Measurements from ENCODE around the gene ZFP36L2.

ZFP36L2 gene

GRCh38 chr2:43258547-43259156 is 32.2 kb upstream of the ZFP36L2 start:
- no peak for TF ChIP-seq FOXP2 (optimal IDR thresholded peaks at IDR 0.05; ENCODE audit: borderline replicate concordance, extremely low read depth, extremely low read length, insufficient read depth)
- TF ChIP-seq, protein P1, sequence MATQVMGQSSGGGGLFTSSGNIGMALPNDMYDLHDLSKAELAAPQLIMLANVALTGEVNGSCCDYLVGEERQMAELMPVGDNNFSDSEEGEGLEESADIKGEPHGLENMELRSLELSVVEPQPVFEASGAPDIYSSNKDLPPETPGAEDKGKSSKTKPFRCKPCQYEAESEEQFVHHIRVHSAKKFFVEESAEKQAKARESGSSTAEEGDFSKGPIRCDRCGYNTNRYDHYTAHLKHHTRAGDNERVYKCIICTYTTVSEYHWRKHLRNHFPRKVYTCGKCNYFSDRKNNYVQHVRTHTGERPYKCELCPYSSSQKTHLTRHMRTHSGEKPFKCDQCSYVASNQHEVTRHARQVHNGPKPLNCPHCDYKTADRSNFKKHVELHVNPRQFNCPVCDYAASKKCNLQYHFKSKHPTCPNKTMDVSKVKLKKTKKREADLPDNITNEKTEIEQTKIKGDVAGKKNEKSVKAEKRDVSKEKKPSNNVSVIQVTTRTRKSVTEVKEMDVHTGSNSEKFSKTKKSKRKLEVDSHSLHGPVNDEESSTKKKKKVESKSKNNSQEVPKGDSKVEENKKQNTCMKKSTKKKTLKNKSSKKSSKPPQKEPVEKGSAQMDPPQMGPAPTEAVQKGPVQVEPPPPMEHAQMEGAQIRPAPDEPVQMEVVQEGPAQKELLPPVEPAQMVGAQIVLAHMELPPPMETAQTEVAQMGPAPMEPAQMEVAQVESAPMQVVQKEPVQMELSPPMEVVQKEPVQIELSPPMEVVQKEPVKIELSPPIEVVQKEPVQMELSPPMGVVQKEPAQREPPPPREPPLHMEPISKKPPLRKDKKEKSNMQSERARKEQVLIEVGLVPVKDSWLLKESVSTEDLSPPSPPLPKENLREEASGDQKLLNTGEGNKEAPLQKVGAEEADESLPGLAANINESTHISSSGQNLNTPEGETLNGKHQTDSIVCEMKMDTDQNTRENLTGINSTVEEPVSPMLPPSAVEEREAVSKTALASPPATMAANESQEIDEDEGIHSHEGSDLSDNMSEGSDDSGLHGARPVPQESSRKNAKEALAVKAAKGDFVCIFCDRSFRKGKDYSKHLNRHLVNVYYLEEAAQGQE (IDR thresholded peaks at IDR 0.05; ENCODE audit: insufficient read depth in 1 of 2, low read depth in 2 of 2, low read length in 2 of 2) = no peak
- no peak for TF ChIP-seq SIN3A (IDR thresholded peaks at IDR 0.05; ENCODE audit: borderline replicate concordance, insufficient read depth, low read length)
- no peak for TF ChIP-seq POLR2AphosphoS5 (IDR thresholded peaks at IDR 0.05; ENCODE audit: low read depth, low read length)
- TF ChIP-seq TAF1 (IDR thresholded peaks at IDR 0.05; ENCODE audit: borderline replicate concordance, insufficient read depth, low read length) = no peak

DNA sequence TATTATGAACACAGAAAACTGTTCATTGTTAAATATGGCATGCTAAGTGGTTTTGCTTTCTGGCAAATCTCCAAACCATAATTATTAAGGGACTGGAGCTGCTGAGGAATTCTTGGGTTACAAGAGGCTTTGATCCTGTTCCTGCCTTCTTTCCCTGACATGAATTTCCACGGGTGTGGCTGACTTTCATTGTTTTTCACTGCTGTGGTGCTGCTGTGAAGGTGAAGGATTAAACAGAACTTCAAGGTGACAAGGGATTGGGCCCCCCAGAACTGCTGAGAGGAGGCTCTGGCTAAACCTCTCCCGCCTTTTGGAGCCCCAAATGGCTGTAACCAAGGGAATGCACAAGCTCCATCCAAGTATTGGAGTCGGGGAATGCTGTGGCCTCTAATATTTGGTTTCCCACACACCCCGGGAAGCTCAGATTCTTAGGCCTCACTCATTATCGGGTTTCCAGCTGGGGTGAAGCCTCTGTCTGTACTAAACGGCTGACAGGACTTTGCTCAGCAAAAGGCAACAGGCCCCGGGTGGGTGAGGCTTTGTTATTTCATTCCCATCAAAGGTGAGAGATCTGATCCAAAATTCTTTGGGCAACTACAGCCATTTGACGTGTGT is 29.0 kb upstream of the ZFP36L2 start:
- TF ChIP-seq FOXP2 (optimal IDR thresholded peaks at IDR 0.05; ENCODE audit: borderline replicate concordance, extremely low read depth, extremely low read length, insufficient read depth) = no peak
- TF ChIP-seq TAF1 (IDR thresholded peaks at IDR 0.05; ENCODE audit: borderline replicate concordance, insufficient read depth, low read length) = no peak
- no peak for TF ChIP-seq POLR2AphosphoS5 (IDR thresholded peaks at IDR 0.05; ENCODE audit: low read depth, low read length)
- TF ChIP-seq SIN3A (IDR thresholded peaks at IDR 0.05; ENCODE audit: borderline replicate concordance, insufficient read depth, low read length) = no peak
- TF ChIP-seq, protein P1 (IDR thresholded peaks at IDR 0.05; ENCODE audit: insufficient read depth in 1 of 2, low read depth in 2 of 2, low read length in 2 of 2) = no peak

- no peak for TF ChIP-seq TAF1 (IDR thresholded peaks at IDR 0.05; ENCODE audit: borderline replicate concordance, insufficient read depth, low read length)
- no peak for TF ChIP-seq SIN3A (IDR thresholded peaks at IDR 0.05; ENCODE audit: borderline replicate concordance, insufficient read depth, low read length)
- TF ChIP-seq POLR2AphosphoS5 (IDR thresholded peaks at IDR 0.05; ENCODE audit: low read depth, low read length) = no peak
- TF ChIP-seq, protein P1 (IDR thresholded peaks at IDR 0.05; ENCODE audit: insufficient read depth in 1 of 2, low read depth in 2 of 2, low read length in 2 of 2) = no peak
- no peak for TF ChIP-seq FOXP2 (optimal IDR thresholded peaks at IDR 0.05; ENCODE audit: borderline replicate concordance, extremely low read depth, extremely low read length, insufficient read depth)
Observed at GRCh38 chr2:43254331-43254730, 27.9 kb upstream of the ZFP36L2 start.

DNA sequence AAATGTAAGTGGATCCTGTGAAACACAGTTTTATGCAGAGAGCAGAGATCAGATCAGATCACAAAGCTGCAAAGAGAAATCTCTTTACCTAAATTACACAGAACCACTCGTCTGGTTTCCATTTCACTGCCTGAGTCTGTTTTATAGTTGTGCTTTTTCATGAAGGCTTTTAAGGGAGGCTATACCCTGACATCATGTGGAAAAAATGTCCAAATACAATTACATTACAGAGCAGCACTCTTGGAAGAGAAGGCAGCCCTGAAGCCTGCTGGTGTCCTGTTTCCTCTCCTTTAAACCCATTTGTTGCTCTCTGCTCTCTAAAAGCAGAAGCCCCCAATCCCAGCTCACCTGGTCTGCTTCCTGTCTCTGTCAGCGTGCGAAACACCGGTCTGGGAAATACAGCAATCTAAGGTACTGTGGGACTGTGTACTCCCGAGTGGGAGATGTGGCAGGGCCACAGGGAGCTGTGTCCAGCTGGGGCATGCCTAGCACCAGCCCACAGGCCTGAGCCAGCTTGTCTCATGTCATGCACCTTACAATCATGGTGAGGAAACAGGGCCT is 24.8 kb upstream of the ZFP36L2 start:
- TF ChIP-seq POLR2AphosphoS5 (IDR thresholded peaks at IDR 0.05; ENCODE audit: low read depth, low read length) (no peak), FOXP2 (optimal IDR thresholded peaks at IDR 0.05; ENCODE audit: borderline replicate concordance, extremely low read depth, extremely low read length, insufficient read depth) (no peak), TAF1 (IDR thresholded peaks at IDR 0.05; ENCODE audit: borderline replicate concordance, insufficient read depth, low read length) (no peak), SIN3A (IDR thresholded peaks at IDR 0.05; ENCODE audit: borderline replicate concordance, insufficient read depth, low read length) (no peak)
- TF ChIP-seq, protein P1 (IDR thresholded peaks at IDR 0.05; ENCODE audit: insufficient read depth in 1 of 2, low read depth in 2 of 2, low read length in 2 of 2) = no peak

Measured in PFSK-1 (cell line).